ENCODE data around the gene NNAT.
"Not testable (repeated sequence)": the region's sequence is repeated elsewhere in the genome, so short reads cannot be mapped to it uniquely, and the experiment has no call there.

Gene NNAT

GRCh38 chr20:37521061-37521771 is at the start of gene NNAT:
TSS of gene NNAT (plus strand) at chr20:37521250. CDS start at chr20:37521332, 82 bp downstream.
- FAIRE-seq: no peak
- DNase-seq (ENCODE audit: low spot score): no peak

- FAIRE-seq (no peak), DNase-seq (ENCODE audit: low spot score) (no peak)
Measured at GRCh38 chr20:37471741-37472235, 49.3 kb upstream of the NNAT start.

- not testable (repeated sequence) for FAIRE-seq; DNase-seq (ENCODE audit: low spot score)
Measured at GRCh38 chr20:37472435-37472834, 48.6 kb upstream of the NNAT start.

DNA sequence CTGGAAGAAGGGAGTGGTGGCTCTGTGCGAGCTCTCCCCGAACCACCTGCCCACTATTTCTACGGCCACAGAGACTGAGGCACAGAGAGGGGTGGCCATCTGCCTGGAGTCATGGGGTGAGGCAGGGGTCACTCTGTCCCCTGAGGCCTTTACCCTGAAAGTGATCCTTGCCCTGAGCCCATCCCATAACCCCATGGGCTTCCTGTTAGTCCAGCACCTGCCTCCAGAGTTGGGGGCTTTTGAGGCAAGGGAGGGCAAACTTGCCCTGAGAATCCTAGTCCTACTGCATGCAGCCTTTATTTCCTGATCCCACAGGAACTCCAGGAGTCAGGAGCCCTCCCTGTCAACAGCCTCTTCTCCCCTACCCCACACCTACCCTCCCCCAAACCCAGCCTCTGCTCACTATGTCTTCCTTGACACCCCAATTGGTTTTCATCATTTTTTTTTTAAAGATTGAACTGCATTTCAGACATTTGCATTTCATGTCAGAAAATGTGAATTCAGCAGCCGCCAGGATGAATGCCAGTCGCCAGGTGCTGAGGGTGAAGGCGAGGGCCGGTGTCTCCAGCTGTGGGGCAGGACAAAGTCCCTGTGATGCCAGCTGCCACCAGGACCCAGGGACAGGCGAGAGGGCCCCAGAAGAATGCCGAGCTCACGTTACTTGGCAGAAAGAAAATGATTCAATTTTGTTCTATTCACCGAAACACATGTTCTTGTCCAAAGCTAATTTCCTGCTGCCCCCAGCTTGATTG is 47.6 kb upstream of the NNAT start:
- no peak for DNase-seq (ENCODE audit: low spot score)
- no peak for FAIRE-seq

- DNase-seq (ENCODE audit: low spot score) (no peak), FAIRE-seq (no peak)
Measured at GRCh38 chr20:37474386-37474785, 46.7 kb upstream of the NNAT start.

DNA sequence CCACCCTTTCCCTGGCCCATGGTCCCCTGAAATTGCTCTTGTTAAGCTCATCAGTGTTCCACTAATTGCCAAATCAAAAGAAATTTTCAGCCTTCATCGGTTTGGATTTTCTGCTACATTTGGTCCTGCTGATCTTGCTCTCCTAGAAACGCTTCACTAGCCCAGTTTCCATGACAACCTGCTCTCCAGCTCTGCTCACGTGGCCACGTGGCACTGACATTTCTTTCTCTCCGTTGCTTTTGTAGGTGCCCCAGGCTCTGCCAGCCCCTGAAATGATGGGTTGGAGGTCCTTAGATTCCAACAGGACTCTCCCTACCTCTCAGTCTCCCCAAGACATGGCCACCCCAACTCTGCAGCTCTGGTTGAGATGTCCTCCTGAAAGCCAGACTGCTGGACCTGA is 45.8 kb upstream of the NNAT start:
- FAIRE-seq (no peak), DNase-seq (ENCODE audit: low spot score) (no peak)

DNA sequence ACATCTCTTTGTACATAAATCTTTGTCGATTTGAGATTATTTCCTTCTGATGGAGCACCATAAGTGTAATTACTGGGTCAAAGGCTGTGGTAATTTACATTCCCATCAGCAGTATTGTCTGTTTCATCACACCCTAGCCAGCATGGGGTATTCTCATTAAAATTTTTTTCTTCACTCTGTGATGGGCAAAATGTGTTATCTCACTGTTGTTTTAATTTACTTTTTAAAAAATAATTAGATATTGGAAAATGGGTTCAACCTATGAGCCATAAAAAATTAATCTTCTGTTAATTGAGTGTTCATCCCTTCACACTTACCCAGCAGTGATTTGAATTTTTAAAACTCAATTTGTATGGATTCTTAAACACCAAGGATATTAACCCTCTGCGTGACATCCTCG is 44.0 kb upstream of the NNAT start:
- DNase-seq (ENCODE audit: low spot score): no peak
- FAIRE-seq: no peak

DNA sequence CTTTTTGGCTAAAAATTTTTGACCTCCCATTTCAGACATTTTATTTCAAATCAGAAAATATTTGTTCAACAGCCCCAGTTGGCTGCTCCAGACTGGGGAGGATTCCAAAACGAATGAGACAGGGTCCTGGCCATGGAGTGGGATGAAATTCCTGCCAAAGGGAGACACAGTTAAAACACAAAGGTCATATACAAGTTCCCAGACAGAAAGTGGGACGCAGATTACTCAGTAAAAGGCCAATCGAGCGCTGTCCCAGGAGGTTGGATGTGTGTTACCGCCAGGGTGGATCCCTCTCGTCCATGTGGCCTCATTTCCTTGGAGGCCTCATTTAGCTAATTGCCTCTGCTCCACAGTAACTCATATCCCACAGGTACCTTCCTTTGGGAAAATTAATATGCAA is 41.8 kb upstream of the NNAT start:
- FAIRE-seq (no peak), DNase-seq (ENCODE audit: low spot score) (no peak)

GRCh38 chr20:37479925-37480691 is 40.9 kb upstream of the NNAT start:
- FAIRE-seq: no peak
- DNase-seq (ENCODE audit: low spot score): no peak

GRCh38 chr20:37480919-37481318 is 40.1 kb upstream of the NNAT start:
- DNase-seq (ENCODE audit: low spot score): no peak
- no peak for FAIRE-seq

GRCh38 chr20:37481610-37482009 is 39.4 kb upstream of the NNAT start:
- DNase-seq (ENCODE audit: low spot score) (no peak), FAIRE-seq (no peak)

- no peak for FAIRE-seq
- DNase-seq (ENCODE audit: low spot score): no peak
Measured at GRCh38 chr20:37484331-37484730, 36.7 kb upstream of the NNAT start.

DNA sequence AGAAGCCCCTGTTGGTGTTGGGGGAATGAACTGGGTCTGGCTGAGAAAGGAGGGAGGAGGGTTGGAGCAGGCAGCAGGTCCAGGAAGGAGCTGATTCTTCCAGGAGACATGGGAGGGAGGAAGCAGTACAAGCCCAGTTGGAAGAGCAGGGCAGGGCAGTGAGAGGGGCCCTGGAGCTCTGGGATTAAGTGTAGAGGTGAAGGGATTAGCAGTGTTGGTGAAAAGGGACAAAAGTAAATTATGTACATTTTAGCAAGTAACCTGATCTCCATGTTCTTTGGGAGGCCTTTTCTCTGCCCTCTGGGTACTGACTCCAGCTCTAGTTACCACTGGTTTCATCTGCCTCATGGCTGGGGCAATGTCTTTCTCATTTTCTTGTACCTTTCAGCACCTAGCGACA is 34.8 kb upstream of the NNAT start:
- DNase-seq (ENCODE audit: low spot score); FAIRE-seq: not testable (repeated sequence)

DNA sequence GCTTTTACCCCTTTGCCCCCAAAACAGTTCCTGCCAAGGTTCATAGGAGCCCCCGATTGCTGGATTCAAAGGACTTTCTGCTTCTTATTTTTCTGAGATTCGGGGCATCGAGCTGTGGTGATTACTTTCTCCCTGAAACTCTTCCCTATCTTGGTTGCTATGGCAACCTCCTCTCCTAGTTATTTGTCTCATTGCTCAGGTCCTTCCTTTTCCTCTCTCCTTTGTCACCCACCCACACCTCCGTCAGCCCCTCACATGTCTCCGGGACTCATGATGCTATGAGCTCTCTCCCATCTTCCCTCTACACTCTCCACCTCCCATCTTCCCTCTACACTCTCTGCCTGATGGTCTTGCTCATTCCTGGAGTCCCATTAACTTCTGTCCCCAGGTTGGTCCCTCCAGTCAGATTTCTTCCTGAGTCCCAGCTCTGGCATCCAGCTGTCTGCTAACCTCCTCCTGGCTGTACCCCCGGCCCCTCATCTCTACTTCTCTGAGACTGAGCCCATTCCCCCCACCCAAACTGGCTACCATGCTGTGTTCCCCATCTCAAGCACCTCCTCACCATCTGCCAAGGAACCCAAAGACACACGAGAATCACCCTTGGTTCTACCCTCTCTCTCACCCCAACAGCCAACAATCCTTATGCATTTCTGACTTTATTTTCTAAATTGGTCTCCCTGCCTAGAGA is 30.2 kb upstream of the NNAT start:
- FAIRE-seq: no peak
- no peak for DNase-seq (ENCODE audit: low spot score)

DNA sequence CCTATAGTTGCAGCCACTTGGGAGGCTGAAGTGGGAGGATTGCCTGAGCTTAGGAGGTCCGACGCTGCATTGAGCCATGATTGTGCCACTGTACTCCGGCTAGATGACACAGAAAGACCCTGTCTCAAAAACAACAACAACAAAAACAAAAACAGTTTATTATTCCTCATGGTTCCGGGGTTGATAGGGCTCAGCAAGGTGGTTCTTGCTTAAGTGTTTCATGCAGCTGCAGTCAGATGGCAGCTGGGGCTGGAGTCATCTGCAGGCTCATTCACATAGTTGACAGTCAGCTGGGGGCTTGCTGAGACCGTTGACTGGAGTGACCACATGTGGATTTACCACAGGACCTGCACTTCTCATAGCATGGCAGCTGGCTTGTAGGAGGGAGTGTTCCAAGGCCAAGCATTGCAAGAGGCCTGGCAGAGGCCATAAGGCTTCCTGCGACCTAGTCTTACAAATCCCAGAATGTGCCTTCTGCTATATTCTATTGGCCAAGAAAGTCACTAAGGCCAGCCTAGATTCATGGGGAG is 28.9 kb upstream of the NNAT start:
- DNase-seq (ENCODE audit: low spot score) (no peak), FAIRE-seq (no peak)

DNA sequence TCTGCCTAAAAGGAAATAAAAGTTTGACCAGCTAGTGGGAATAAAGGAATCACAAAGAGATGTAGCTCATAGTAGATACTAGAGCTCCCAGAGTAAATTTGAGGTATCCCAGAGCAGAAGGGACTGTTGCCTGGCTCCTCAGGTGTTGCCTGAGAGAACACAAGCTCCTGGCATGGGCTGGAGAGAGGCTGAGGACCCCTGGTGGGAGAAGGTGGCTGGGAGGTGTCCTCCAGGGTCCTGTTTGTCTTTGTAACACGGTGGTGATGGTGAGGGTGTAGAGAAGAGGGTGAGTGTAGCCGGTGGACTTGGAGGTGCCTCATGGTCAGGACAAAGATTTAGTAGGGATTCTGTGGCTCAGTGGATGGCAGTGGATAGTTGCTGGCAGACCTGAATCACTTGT is 28.1 kb upstream of the NNAT start:
- DNase-seq (ENCODE audit: low spot score) (no peak), FAIRE-seq (no peak)

- DNase-seq (ENCODE audit: low spot score) (no peak), FAIRE-seq (no peak)
Measured at GRCh38 chr20:37494301-37494700, 26.7 kb upstream of the NNAT start.

GRCh38 chr20:37494796-37495195 is 26.3 kb upstream of the NNAT start:
- no peak for FAIRE-seq
- no peak for DNase-seq (ENCODE audit: low spot score)

GRCh38 chr20:37498066-37498665 is 22.9 kb upstream of the NNAT start:
- DNase-seq (ENCODE audit: low spot score): no peak
- no peak for FAIRE-seq

GRCh38 chr20:37500311-37500710 is 20.7 kb upstream of the NNAT start:
- FAIRE-seq: no peak
- DNase-seq (ENCODE audit: low spot score): no peak

- DNase-seq (ENCODE audit: low spot score): peak; percentile 25
- peak; percentile 20 for FAIRE-seq
Measured at GRCh38 chr20:37501940-37502339, 19.1 kb upstream of the NNAT start.
